Activated T-cell treated with anti-CD3 and anti-CD28 coated beads, Interleukin-2, amount 50 U/mL, for 48 hours (primary cell): ENCODE measurements around the gene RNF19B.
"Not testable (repeated sequence)": the region's sequence is repeated elsewhere in the genome, so short reads cannot be mapped to it uniquely, and the experiment has no call there.

Source experiments
- DNase-seq, 2 experiments: peaks; one replicate each; pipeline ENCODE4 v3.0.0-alpha.2; 2020

The RNF19B gene

DNA sequence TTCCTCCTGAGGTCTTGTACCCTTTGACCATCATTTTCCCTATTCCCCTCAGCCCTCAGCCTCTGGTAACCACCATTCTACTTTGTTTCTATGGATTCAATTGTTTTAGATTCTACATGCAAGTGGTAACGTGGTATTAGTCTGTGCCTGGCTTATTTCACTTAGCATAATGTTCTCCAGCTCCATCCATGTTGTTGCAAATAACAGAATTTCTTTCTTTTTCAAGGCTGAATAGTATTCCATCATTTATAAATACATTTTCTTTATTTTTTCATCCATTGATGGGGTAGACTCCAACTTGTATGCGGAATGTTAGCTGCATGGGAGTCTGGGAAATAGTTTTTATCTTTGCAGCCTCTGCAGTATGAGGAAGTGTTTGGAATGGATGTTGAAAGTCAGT, 37.2 kb downstream of the RNF19B start:
- no peak for DNase-seq

GRCh38 chr1:32926562-32926961, 38.0 kb downstream of the RNF19B start:
- DNase-seq: no peak

GRCh38 chr1:32925403-32926162, 39.0 kb downstream of the RNF19B start:
- peak in 1 of 2 experiments; percentile 35 for DNase-seq

DNA sequence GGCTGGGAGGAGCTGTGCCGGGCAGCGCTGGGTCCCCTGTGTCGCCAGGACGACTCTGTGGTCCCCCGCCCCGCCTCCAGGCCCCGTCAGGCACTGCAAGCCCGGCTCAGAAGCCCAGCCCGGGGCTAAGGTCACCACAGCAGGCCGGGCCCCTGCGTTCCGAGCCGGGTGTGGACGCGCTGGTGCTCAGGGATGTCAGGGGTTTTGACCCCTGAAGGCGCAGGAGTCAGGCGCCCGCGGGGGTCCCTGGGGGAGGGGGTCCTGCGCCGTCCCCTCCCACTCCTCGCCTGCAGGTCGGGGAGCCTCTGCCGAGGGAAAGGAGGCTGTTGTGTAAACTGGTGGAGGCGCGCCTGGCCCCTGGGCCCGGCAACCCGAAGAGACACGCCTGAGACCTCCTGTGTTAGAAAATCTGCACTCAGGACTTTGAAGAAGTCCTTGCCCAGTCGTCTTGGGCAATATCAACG, 39.7 kb downstream of the RNF19B start:
- peak in 1 of 2 experiments; percentile 42 for DNase-seq

DNA sequence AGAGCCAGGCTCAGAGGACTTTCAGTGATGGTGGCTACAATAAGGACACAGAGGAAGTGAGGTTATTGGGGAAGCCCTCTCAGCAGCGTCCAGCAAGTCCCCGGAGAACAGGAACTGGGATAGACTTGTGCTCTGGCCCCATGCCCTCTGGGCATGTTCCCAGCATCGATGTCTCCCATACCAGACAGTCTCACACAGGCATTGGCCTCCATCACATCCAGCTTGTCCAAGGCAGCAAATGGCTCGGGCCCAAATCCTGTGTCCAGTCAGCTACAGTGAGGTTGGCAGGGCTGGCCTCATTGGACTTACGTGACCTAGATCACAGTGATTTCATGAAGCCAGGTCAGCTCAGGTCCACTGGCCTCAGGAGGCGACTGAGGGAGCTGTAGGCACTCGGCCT, 43.8 kb downstream of the RNF19B start:
- no peak for DNase-seq

GRCh38 chr1:32919811-32920733, 44.5 kb downstream of the RNF19B start:
- DNase-seq: no peak

- DNase-seq: no peak
Measured at GRCh38 chr1:32918179-32918578, 46.4 kb downstream of the RNF19B start.

DNA sequence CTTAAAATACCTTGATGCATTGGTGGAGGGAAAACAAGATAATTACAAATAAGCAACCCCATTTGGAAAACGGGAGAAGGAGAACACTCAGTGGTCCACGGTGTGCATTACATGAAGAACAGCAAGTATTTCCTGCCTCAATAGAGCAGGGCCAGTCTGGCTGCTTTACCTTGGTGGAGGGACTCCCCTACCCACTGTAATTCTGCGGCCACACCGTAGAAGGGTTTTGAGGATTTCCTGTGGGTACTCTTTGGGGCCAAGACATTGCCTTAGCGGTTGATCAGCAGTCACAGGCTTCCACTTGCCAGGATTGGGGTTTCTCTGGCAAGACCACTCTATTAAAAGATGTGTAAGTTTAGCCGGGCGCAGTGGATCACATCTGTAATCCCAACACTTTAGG, 47.1 kb downstream of the RNF19B start:
- DNase-seq: no peak

- DNase-seq: no peak
Measured at GRCh38 chr1:32915766-32916706, 48.6 kb downstream of the RNF19B start.

- DNase-seq: no peak
Measured at GRCh38 chr1:32910319-32910718, 54.3 kb downstream of the RNF19B start.

- no peak for DNase-seq
Measured at GRCh38 chr1:32907435-32907834, 57.2 kb downstream of the RNF19B start.

DNA sequence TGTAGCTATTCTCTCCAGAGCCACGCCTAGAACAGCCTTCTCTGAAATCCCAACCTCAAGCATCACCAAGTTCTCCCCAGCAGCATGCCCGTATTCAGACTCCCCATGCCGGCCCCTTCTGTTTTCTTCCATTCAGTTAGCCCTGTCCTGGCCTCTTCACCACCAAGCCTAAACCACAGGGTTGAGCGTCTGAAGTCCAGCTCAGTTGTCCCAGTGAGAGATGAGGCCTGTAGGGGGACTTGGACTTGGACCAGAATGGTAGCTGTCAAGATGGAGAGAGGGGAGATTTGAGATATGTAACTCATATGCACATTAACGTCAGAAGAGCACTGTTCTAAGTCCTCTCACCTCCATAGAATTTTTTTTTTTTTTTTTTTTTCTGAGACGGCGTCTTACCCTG, 58.0 kb downstream of the RNF19B start:
- DNase-seq: no peak

DNA sequence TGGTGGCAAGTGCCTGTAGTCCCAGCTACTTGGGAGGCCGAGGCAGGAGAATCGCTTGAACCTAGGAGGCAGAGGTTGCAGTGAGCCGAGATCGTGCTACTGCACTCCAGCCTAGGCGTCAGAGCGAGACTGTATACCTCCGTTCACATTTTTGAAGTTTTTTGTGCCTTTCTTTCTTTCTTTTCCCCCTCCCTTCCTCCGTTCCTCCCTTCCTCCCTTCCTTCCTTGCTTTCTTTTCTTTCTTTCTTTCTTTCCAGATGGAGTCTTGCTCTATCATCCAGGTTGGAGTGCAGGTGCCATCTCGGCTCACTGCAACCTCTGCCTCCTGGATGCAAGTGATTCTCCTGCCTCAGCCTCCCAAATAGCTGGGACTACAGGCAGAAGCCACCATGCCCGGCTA, 59.0 kb downstream of the RNF19B start:
- DNase-seq: not testable (repeated sequence)

DNA sequence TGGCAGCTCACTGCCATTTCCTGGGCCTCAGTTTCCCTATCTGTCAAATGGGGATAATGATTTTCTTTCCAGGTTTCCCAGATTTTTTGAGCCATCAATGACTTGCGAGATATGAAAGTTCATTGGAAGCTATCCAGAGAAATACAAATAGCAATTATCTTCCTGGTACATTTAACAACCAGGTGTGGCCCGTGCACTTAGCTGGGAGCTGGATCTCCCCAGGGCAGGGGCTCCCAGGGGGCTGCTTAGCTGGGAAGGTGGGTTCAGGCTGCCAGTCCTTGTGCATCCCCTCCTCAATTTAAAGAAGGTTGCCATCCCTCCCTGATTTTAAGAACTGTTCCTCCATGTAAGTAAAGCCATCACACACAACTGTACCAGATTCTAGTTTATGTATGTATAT, 59.8 kb downstream of the RNF19B start:
- no peak for DNase-seq

DNA sequence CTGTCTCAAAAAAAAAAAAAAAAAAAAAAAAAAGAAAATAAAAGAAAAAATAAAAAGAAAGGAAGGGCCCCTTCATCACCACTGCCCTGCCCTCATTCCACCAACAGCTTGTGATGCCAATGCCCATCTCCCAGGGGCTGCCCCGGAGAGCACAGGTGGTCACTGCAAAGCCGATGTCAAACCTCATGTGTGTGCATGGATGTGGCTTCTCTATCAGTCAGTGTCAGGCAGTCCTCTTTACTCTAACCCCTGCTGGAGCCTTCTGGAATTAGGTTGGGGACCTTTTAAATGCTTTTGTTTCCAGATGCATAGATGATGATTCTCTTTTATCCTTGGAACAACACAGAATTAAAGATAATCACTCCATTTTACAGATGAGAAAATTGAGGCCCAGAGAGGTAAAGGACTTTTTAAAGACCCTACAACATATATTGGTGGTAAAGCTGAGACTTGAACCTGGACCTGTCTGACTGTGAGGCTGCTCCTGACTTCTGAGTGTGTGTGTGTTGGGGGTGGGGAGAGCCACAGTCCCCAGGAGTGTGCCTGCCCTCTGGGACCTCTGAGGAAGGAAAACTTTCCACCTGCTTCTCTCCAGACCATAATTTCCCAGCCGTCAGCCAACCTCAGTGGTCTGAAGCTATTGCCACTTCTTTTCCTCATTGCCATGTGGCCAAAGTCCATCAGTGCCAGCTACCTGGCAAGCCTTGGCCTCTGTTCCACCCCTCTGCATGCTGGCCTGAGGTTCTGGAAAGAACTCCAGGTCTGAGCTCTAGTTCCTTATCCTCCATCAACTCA, 60.4 kb downstream of the RNF19B start:
- no peak for DNase-seq

DNA sequence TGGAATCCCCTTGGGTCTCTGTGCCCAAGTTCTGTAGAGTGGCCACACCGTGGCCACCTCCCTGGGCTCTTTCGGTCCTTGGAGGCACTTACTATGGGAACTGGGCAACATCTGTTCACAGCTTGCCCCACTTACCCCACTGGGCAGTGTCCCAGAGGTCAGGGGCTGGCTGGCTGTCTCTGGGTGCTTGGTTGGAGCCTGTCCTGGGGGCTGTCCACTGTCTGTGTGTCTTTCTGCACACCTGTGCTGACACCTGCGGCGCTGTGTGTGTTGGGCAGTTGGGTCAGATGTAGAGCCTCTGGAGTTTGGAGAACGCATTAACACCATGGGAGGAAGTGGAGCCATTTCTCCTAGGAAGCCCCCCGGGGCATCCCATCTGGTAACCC, 62.1 kb downstream of the RNF19B start:
- no peak for DNase-seq

GRCh38 chr1:32901823-32902534, 62.6 kb downstream of the RNF19B start:
- DNase-seq: no peak

DNA sequence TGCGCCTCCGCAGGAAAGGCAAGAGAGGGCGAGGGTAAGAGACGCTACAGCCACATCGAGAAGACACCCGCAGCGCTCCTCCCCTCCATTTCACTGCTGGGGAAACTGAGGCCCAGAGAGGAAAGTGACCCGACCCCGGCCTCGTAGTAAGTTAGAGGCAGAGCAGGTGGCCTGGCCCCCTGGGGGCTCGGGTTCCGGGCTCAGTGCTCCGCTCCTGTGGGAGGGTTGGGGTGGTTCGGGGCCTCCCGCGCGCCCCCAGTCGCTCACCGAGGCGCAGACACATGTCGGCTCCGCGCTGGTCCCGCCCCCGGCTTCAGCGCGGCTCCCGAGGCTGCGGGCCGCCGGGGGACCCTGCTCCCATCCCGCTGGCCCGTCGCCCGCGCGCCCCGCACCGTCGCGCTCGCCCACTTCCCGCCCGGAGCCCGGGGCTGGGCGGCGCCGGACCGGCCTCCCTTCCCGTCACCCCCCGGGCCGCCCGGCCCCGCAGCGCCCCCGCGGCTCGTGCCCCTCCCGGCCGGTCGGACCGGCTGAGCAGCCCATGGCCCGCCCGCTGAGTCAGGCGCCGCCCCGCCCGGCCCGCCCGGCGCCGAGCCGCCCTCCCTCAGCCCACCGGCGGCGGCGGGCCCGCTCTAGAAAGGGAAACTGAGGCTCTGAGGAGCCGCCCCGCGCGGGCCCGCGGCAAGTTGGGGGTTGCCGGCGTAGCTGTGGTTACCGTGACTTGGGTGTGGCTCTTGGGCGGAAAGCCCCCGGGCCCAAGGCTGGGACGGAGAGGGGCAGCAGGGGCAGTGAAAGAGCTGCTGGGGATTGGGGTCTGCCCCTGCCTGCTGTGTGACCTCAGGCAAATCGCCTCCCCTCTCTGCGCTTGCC, 63.4 kb downstream of the RNF19B start, which contains the start of gene TMEM54:
TMEM54 (minus strand) TSS at position 434 of the 867 bp plus-strand sequence; CDS start at position 283, 151 bp downstream.
- peak in 1 of 2 experiments; percentile 44 for DNase-seq

DNA sequence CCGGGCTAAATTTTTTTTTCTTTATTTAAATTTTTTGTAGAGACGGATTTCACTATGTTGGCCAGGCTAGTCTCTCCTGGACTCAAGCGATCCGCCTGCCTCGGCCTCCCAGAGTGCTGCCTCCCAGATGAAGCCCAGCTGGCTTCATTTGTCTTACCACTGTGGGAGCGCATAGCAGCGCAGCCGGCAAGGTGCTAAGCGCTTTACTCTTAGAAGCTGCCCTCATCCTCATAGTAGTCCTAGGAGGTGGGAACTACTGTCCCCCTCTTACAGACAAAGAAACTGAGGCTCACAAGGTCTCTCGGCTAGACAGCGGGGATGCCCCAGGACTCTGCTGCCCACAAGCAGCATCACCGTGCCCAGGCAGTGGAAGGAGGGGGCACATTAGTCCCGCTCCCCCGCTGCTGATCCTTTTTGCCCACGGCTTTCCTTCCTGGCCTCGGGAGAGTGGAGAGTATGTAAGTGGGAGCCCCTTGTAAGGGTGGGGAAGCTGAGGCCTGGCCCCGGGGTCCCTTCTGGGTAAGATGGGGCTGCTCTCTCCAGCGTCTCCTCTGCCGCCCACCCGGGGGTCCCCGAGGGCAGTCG, 64.1 kb downstream of the RNF19B start:
- no peak for DNase-seq
